A549 (cell line): Measurements from ENCODE around the gene TGM4. TPM values are rescaled to one million over a fixed set of nuclear protein-coding genes. Genes with fewer than 3 reads are reported as not detected.

Experiments used
- ATAC-seq, 2 experiments: fragments of 200-7000 bp in 1 of 2; fragments of >200 bp in 1 of 2; cut with Nextera tagmentation in 1 of 2; cut with Tn5 transposase in 1 of 2; 3 replicates each; pipeline versions ENCODE4 v1.8.0 to v1.9.1; 2018 to 2020; ENCODE audit warnings: mild to moderate bottlenecking in 1 of 2, moderate library complexity in 1 of 2
- CTCF ChIA-PET: fragments of 300-600 bp; sonication (Branson Sonifier 250); formaldehyde crosslinking; extraction: SDS; loops from one replicate; lab custom pipeline; 2021; ENCODE audit warnings: antibody characterized with exemption, inconsistent platforms; lab: Yijun Ruan, JAX
- POLR2A ChIA-PET: fragments of 350-600 bp; formaldehyde crosslinking; extraction: SDS; loops from one replicate; lab custom pipeline; 2021; ENCODE audit warnings: antibody characterized with exemption, inconsistent platforms; lab: Yijun Ruan, JAX
- DNase-seq, 2 experiments: peaks; one replicate each; pipeline versions ENCODE4 v3.0.0 to v3.0.0-alpha.2; 2011 to 2016; ENCODE audit warnings: low read depth in 1 of 2, low spot score in 1 of 2
- FAIRE-seq: peaks from 2 replicates; lab custom pipeline; 2011; peaks lifted over from hg19 to GRCh38; lab: Jason Lieb, UNC
- H3K27ac ChIP-seq, 2 experiments: fragments of >200 bp; sonication (Bioruptor Twin); formaldehyde crosslinking; 3 replicates each; pipeline ENCODE4 v1.5.1; 2016 to 2017
- H3K4me1 ChIP-seq: fragments of >200 bp; sonication (Bioruptor Twin); formaldehyde crosslinking; 3 replicates; pipeline ENCODE4 v1.6.1; 2016
- H3K4me2 ChIP-seq: fragments of >200 bp; sonication (Bioruptor Twin); formaldehyde crosslinking; 3 replicates; pipeline ENCODE4 v1.6.1; 2016
- H3K4me3 ChIP-seq: fragments of >200 bp; sonication (Bioruptor Twin); formaldehyde crosslinking; 3 replicates; pipeline ENCODE4 v1.5.1; 2016
- H3K9me3 ChIP-seq: fragments of >200 bp; sonication (Bioruptor Twin); formaldehyde crosslinking; 3 replicates; pipeline ENCODE4 v1.6.1; 2016
- CBX8 ChIP-seq: fragments of 200-600 bp; sonication (generic); IDR thresholded peaks from 2 replicates; pipeline ENCODE4 v1.6.1; 2016
- CEBPB ChIP-seq, 2 experiments: fragments of >200 bp in 1 of 2; sonication (Bioruptor Twin) in 1 of 2; formaldehyde crosslinking in 1 of 2; IDR thresholded peaks; 2 replicates each; pipeline ENCODE4 v1.6.1; 2012 to 2016
- CHD2 ChIP-seq: fragments of 150-350 bp; IDR thresholded peaks from 2 replicates; pipeline ENCODE4 v1.6.1; 2014; ENCODE audit warnings: low read length; ENCODE audit not compliant: partially characterized antibody
- ELK1 ChIP-seq: fragments of 150-350 bp; IDR thresholded peaks from 2 replicates; pipeline ENCODE4 v1.6.1; 2014; ENCODE audit warnings: low read depth, mild to moderate bottlenecking, low read length
- FOSB ChIP-seq: fragments of 250-450 bp; sonication (Bioruptor Pico); IDR thresholded peaks from 2 replicates; pipeline ENCODE4 v1.5.0; 2020; ENCODE audit warnings: mild to moderate bottlenecking, moderate library complexity
- GATA3 ChIP-seq: IDR thresholded peaks from 2 replicates; pipeline ENCODE4 v1.6.1; 2012; ENCODE audit warnings: borderline replicate concordance
- HDAC2 ChIP-seq: fragments of 200-600 bp; sonication (generic); IDR thresholded peaks from 2 replicates; pipeline ENCODE4 v1.6.1; 2016
- HES2 ChIP-seq: fragments of >200 bp; sonication (Bioruptor Twin); formaldehyde crosslinking; IDR thresholded peaks from 2 replicates; pipeline ENCODE4 v1.6.1; 2016
- HEYL ChIP-seq: fragments of 250-450 bp; sonication (Bioruptor Pico); IDR thresholded peaks from 2 replicates; pipeline ENCODE4 v1.8.0; 2021; ENCODE audit warnings: mild to moderate bottlenecking, moderate library complexity
- KDM1A ChIP-seq: fragments of 200-600 bp; sonication (generic); IDR thresholded peaks from 2 replicates; pipeline ENCODE4 v1.6.1; 2016; ENCODE audit warnings: low read depth, mild to moderate bottlenecking
- MYC ChIP-seq: IDR thresholded peaks from 2 replicates; pipeline ENCODE4 v1.6.1; 2012; ENCODE audit warnings: mild to moderate bottlenecking, inconsistent platforms, low read length, improper control_type of control experiment, borderline replicate concordance
- NFE2L2 ChIP-seq: fragments of 150-350 bp; conservative IDR thresholded peaks from 2 replicates; pipeline ENCODE4 v1.6.1; 2014; ENCODE audit warnings: low read length
- NR3C1 ChIP-seq: fragments of >200 bp; sonication (Bioruptor Twin); formaldehyde crosslinking; IDR thresholded peaks from 3 replicates; pipeline ENCODE4 v1.6.1; 2017
- PHF8 ChIP-seq: fragments of 200-600 bp; sonication (generic); IDR thresholded peaks from 2 replicates; pipeline ENCODE4 v1.6.1; 2016; ENCODE audit warnings: low read depth, mild to moderate bottlenecking, antibody characterized with exemption, moderate library complexity, borderline replicate concordance
- SREBF2 ChIP-seq: fragments of 450-650 bp; IDR thresholded peaks from 2 replicates; pipeline ENCODE4 v1.6.1; 2014; ENCODE audit warnings: mild to moderate bottlenecking, moderate library complexity
- ZNF302 ChIP-seq: fragments of 250-450 bp; sonication (Bioruptor Pico); IDR thresholded peaks from 2 replicates; pipeline ENCODE4 v1.9.0; 2021; ENCODE audit warnings: inconsistent platforms, mild to moderate bottlenecking, moderate library complexity
- WGBS: methylation state at CpG from one replicate; pipeline ENCODE4 v1.1.6; 2017; ENCODE audit errors: missing lambda C conversion rate; 5-methylcytosine and 5-hydroxymethylcytosine counted together
- polyA plus RNA-seq, 4 experiments: library from polyadenylated mRNA; depleted of rRNA in 3 of 4; stranded (reverse); fragments of >200 nt; fragmentation: RNase III in 1 of 4; extraction: RNeasy Plus Mini Kit Qiagen cat#74134 plus additional on column Dnase treatment in 1 of 4; gene quantifications; 2 replicates in 3 of 4; 3 replicates in 1 of 4; pipeline ENCODE4 v1.2.3, GENCODE V29; 2011 to 2017
- TF ChIP-seq, protein P1 (sequence below): IDR thresholded peaks from 2 replicates; pipeline ENCODE4 v1.6.1; 2012
- TF ChIP-seq, protein P2 (sequence below): fragments of 250-450 bp; sonication (Bioruptor Pico); IDR thresholded peaks from 2 replicates; pipeline ENCODE4 v1.5.0; 2020; ENCODE audit warnings: low read depth, mild to moderate bottlenecking, moderate library complexity
- TF ChIP-seq, protein P3 (sequence below): fragments of 450-650 bp; IDR thresholded peaks from 2 replicates; pipeline ENCODE4 v1.6.1; 2014; ENCODE audit warnings: antibody characterized with exemption

TGM4 gene
- polyA plus RNA-seq, 2 of the 4 experiments (the other 2 are of a cell fraction), result 0.01 TPM; not detected in 1

GRCh38 chr3:44927371-44927770 is 53.0 kb downstream of the TGM4 start:
- no peak for FAIRE-seq
- 88% methylated on average over 7 of the region's 7 CpGs for WGBS
- DNase-seq, result no peak
- TF ChIP-seq, protein P1, sequence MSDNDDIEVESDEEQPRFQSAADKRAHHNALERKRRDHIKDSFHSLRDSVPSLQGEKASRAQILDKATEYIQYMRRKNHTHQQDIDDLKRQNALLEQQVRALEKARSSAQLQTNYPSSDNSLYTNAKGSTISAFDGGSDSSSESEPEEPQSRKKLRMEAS, result no peak
- TF ChIP-seq SREBF2 (no peak), FOSB (CRISPR knock-in tag) (no peak), CEBPB (IDR thresholded peaks at IDR 0.05) (no peak), HEYL (no peak), ELK1 (no peak), NFE2L2 (no peak), PHF8 (no peak), HES2 (no peak), CHD2 (no peak), CBX8 (no peak), KDM1A (no peak), ZNF302 (CRISPR knock-in tag) (no peak)
- TF ChIP-seq, protein P2, sequence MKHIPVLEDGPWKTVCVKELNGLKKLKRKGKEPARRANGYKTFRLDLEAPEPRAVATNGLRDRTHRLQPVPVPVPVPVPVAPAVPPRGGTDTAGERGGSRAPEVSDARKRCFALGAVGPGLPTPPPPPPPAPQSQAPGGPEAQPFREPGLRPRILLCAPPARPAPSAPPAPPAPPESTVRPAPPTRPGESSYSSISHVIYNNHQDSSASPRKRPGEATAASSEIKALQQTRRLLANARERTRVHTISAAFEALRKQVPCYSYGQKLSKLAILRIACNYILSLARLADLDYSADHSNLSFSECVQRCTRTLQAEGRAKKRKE (CRISPR knock-in tag), result no peak
- TF ChIP-seq, protein P3, sequence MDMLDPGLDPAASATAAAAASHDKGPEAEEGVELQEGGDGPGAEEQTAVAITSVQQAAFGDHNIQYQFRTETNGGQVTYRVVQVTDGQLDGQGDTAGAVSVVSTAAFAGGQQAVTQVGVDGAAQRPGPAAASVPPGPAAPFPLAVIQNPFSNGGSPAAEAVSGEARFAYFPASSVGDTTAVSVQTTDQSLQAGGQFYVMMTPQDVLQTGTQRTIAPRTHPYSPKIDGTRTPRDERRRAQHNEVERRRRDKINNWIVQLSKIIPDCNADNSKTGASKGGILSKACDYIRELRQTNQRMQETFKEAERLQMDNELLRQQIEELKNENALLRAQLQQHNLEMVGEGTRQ, result no peak
- TF ChIP-seq, all 56 proteins: peak for 0
- POLR2A ChIA-PET, result no interaction called here
- H3K9me3 ChIP-seq, result no peaks in the 10 kb centered on the region
- no peaks in the 10 kb centered on the region for H3K4me1 ChIP-seq
- H3K27ac ChIP-seq, result no peak overlapping the region
- no peak overlapping the region for H3K4me3 ChIP-seq
- no peak for ATAC-seq
- no peak overlapping the region for H3K4me2 ChIP-seq
- CTCF ChIA-PET, result no interaction called here

DNA sequence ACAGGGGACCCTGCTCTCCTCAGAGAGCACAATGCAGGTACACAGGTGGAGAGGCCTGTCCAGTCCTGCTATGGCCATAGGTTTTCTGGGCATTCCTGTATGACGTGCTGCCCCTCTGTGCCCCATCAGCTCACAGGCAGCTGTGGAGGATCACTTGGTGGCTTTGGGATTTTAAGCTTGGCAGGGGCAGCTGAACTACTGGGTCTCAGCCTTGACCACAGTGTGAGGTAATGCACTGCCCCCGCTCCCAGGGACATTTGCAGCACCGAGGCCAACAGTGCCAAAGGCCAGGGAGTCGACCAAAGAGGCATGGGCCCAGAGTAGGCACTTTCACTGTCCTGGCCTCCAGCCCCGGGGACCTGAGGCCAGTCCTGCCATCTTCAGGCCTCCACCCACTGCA is 55.4 kb downstream of the TGM4 start:
- Histone ChIP-seq H3K9me3 (no peaks in the 10 kb centered on the region), H3K4me2 (no peak overlapping the region), H3K4me3 (no peak overlapping the region), H3K4me1 (no peaks in the 10 kb centered on the region), H3K27ac (no peak overlapping the region)
- no peak for DNase-seq
- no peak for TF ChIP-seq HDAC2
- TF ChIP-seq, protein P3, result no peak
- TF ChIP-seq, protein P1, result no peak
- TF ChIP-seq MYC, result no peak
- no peak for TF ChIP-seq PHF8
- CTCF ChIA-PET, result interaction anchor here (1.3 kb wide), 1 partner anchor 16 kb away, joined by 3 read pairs; no protein-coding TSS in a partner anchor
- WGBS, result 95% methylated on average over 3 of the region's 5 CpGs
- POLR2A ChIA-PET, result no interaction called here
- FAIRE-seq, result no peak
- no peak for ATAC-seq

DNA sequence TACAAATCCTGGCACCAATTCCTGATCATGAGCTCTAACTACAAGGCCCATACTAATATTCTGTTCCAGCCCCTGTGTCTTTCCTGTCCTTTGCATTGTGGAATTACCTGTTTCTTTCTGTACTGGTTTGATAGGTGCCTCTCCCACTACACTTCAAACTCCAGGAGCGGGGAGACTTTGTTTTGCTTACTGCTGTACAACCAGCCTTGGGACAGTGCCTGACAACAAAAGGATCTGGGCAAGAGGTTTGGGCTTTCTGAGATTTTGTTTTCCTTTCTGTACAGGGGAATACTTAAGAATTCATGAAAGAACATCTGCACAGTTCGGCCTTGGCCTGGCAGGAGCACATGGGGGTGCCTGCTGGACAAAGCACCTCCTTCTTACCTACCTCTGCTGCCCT is 56.5 kb downstream of the TGM4 start:
- ATAC-seq, result no peak
- POLR2A ChIA-PET, result no interaction called here
- no peak overlapping the region for H3K27ac ChIP-seq
- no peak for DNase-seq
- CTCF ChIA-PET, result interaction anchor here (0.6 to 1.1 kb wide), 2 partner anchors 17 to 400 kb away, joined by 3 read pairs; no protein-coding TSS in a partner anchor
- no peak overlapping the region for H3K4me3 ChIP-seq
- H3K9me3 ChIP-seq, result no peaks in the 10 kb centered on the region
- FAIRE-seq, result no peak
- TF ChIP-seq NR3C1 (no peak), GATA3 (no peak), HDAC2 (no peak)
- H3K4me2 ChIP-seq, result no peak overlapping the region
- WGBS, result 92% methylated on average over 2 of the region's 2 CpGs
- no peaks in the 10 kb centered on the region for H3K4me1 ChIP-seq
